Smooth muscle cell of the coronary artery (primary cell): ENCODE data around the gene NT5C3B. TPM values are rescaled to one million over a fixed set of nuclear protein-coding genes. Genes with fewer than 3 reads are reported as not detected.

Source experiments
- total RNA-seq: library from RNA; depleted of rRNA; stranded (reverse); fragments of >200 nt; gene quantifications from 2 replicates; pipeline ENCODE4 v1.2.3, GENCODE V29; 2014; ENCODE audit warnings: low replicate concordance

Gene NT5C3B
- 66.8 and 70.7 TPM in 2 replicates for total RNA-seq

DNA sequence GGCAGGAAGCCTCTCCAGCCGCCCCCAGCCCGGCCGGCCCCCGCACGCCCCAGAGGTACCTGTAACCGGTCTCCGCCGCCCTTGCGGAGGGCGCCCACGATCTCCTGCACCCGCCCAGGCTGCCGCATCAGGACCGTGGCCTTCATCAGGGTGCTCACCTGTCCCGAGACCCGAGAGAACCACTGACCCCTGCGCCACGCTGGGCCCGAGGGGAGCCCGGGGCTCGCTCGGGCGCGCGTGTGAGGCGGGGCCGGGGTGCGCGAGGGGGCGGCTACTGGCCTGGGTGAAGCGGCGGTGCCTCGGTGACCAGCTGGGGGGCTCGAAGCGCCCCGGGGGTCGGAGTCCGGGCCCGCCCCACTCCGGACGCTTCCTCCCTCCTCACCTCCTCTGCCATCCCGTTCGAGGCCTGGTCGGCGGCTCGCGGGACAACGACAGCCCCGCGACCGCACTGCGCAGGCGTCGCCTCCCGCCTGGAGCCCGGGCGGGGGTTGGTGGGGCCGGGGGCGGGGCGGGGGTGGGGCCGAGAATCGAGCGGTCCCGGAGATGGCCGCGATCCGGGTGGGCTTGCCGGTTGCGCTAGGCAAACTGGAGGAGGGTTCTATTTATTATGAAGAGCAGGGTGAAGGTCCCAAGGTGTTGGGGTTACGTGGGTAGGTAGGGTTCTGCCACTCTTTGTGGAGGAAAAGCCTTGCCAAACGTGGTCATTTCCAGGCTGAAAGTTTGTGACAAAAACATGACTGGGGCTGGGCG, at the start of gene NT5C3B:
NT5C3B (minus strand) TSS at position 433 of the 750 bp plus-strand sequence; CDS start at position 394, 39 bp downstream.

DNA sequence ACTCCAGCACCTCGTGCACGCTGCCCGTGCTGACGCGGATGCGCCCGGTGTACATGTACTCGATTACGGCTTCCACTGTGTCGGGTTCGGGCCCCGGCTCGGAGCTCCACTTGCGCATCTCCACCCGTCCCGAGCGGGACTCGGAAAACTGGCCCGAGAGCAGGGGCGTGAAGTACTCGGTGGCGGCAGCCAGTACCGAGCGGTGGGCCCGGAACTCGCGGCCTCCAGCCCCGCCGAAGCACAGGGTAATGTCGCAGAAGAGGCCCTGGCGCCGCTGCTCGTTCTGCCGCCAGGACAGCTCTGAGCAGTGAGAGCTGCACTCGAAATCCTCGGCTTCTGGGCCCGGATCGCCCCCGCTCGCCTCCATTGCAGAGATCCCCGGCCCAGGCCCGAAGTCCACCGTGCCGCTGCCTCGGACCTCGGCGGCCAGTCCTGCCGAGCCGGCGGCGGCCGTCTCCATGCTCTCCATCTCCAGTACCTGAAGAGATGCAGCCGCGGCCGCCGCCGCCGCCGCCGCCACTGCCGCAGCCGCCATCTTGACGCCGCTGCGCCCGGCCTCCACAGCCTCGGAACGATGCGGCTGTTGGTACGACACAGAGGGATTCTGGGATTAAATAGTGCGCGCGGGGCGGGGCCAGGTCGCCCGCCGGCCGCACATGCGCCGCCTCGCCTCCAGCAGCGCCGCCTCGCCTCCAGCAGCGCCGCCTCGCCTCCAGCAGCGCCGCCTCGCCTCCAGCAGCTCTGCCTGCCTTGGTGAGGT, 29.0 kb upstream of the NT5C3B start, which contains the start of gene KLHL11:
KLHL11 (minus strand) TSS at position 588 of the 760 bp plus-strand sequence; CDS start at position 535, 53 bp downstream.

DNA sequence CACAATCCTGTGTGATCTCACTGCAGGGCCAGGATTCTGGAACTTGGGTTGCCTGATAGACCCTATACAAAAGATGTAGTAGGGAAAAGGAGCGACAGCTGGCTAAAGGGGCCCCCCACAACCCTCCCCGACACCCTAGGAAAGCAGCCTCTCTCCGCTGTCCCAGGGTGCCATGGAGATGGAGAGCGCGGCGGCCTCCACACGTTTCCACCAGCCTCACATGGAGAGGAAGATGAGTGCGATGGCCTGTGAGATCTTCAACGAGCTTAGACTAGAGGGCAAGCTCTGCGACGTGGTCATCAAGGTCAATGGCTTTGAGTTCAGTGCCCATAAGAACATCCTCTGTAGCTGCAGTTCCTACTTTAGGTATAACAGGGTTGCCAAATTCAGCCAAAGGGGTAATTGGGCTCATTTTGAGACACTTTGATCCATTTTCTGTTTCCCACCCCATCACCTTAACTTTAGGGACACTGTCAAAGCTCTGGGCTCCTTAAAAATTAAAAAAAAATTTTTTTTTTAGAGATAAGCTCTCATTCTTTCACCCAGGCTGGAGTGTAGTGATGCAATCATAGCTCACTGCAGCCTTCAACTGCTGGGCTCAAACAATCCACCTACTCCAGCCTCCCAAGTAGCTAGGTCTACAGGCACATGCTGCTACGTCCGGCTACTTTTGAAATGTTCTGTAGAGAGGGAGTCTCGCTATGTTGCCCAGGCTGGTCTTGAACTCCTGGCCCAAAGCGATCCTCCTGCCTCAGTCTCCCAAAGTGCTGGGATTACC, 1.9 kb upstream of the NT5C3B start, which contains the start of gene KLHL10:
KLHL10 (plus strand) TSS at position 65 of the 778 bp plus-strand sequence; CDS start at position 173, 108 bp downstream.

DNA sequence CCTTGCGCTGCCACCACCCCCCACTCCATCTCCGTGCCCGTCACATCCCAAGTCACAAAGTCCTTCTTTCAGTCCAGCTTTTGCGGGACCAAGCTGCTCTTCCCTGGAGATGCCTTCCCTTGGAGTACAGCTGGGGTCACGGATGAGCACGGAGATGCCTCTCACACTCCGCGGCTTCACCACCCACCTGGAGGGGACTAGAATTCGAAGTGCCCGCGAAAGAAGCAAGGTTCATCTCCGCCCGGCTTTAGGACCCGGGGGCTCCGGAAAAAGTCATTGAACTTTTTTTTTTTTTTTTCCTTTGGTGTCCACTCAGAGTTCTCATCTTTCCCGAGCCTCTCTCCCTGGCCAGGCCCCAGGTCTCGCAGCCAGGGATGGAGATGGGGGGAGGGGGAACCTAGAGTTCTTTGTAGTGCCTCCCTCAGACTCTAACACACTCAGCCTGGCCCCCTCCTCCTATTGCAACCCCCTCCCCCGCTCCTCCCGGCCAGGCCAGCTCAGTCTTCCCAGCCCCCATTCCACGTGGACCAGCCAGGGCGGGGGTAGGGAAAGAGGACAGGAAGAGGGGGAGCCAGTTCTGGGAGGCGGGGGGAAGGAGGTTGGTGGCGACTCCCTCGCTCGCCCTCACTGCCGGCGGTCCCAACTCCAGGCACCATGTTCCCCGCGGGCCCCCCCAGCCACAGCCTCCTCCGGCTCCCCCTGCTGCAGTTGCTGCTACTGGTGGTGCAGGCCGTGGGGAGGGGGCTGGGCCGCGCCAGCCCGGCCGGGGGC, 23.5 kb downstream of the NT5C3B start, which contains the start of gene FKBP10:
FKBP10 (plus strand) TSS at position 624 of the 771 bp plus-strand sequence; CDS start at position 655, 31 bp downstream.

DNA sequence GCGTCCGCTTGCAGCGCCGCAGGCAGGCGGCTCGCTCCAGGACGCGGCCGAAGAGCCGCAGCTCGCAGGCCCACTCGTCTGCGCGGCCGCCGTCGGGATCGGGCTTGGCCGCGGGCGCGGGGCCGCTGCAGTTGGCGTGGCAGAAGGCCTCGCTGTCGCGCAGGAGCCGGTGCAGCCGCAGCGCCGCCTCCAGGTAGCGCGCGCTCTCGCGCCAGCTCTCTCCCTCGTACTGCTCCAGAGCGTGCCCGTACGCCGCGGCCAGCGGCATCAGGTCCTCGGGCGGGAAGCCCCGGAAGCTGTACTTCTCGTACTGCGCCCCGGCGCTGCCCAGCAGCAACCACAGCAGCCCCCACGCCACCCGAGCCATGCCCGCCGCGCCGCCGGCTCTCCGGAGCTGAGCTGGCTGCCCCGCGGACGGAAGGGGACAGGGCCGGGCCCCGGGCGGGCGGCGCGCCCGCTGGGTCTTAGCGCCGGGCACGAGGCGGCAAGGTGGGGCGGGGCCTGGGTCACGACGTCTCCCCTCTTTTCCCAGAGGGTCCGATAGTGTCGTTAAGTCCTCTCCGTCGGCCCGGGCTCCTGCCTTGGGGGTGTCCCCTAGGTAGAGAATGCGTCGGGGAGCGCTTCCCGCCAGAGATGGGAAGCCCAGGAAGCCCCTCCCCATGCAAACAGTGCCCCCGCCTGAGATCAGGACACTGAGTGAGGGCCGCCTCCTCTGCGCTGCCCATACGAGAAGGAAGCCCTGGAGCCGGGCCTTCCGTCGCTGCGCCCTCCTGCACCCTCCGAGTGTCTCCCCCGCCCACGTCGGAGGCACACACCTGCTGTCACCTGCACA, 24.3 kb downstream of the NT5C3B start, which contains the start of gene P3H4:
P3H4 (minus strand) TSS at position 401 of the 832 bp plus-strand sequence; CDS start at position 367, 34 bp downstream.

DNA sequence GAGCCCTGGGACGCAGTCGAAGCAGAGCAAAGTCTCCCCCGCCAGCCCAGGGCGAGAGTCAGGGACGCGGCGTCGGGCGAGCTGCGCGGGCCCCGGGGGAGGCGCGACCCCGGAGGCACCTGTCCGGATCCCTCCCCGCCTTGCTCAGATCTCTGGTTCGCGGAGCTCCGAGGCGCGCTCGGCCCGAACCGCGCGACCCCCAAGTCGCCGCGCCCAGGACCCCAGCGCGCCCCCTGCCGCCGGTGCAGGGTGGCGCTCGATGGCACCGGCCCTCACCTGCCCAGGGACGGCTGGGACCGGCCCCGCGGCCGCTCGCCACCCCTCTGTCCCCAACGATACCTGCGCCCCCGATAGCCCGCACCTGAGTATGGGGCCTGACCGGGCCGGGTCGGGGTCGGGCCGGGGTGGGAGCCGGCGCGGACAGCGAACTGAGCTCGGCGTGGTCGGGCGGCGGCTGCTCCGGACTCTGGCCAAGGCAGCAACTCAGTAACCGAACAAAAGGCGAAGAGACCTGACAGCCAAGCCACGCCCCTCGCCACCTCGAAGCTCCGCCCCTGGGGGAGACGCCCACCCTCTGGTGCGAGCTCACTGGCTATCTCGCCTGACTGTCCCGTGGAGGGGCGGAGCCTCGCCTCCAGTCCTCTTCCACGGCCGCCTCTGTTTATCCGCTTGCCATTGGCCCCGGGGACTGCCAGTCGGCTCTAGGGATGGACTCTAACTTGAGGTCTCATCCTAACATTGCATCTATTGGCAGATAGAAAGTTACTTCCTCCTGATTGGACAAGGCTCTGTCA, 49.6 kb downstream of the NT5C3B start, which contains the start of gene JUP:
JUP (minus strand) TSS at position 485 of the 794 bp plus-strand sequence. CDS start 14,857 bp downstream, outside the sequence.

Other genes with a start within 250 kb of the NT5C3B start
- 0.23 TPM in 1 of 2 replicates, not detected in the other for gene KRT14, start 249.3 kb downstream of the NT5C3B start, total RNA-seq
- gene KRT16, start 223.5 kb downstream of the NT5C3B start, total RNA-seq, result 0.15 and 0.35 TPM in 2 replicates
- 0.47 and 4.3 TPM in 2 replicates for gene KRT17, start 211.7 kb downstream of the NT5C3B start, total RNA-seq
- gene EIF1, start 147.3 kb downstream of the NT5C3B start, total RNA-seq, result 82.7 and 93.4 TPM in 2 replicates
- not detected in 2 replicates for gene GAST, start 123.9 kb downstream of the NT5C3B start, total RNA-seq
- gene HAP1, start 101.6 kb downstream of the NT5C3B start, total RNA-seq, result 0.08 and 0.12 TPM in 2 replicates
- 2.3 and 59.7 TPM in 2 replicates for gene JUP, start 49.5 kb downstream of the NT5C3B start, total RNA-seq
- 90.3 and 133 TPM in 2 replicates for gene P3H4, start 24.3 kb downstream of the NT5C3B start, total RNA-seq
- gene FKBP10, start 23.2 kb downstream of the NT5C3B start, total RNA-seq, result 494 and 761 TPM in 2 replicates
- gene KLHL10, start 1.6 kb upstream of the NT5C3B start, total RNA-seq, result 0.08 and 0.12 TPM in 2 replicates
- 19.8 and 24.4 TPM in 2 replicates for gene KLHL11, start 29.2 kb upstream of the NT5C3B start, total RNA-seq
- 112 and 253 TPM in 2 replicates for gene ACLY, start 82.7 kb upstream of the NT5C3B start, total RNA-seq
- gene ODAD4, start 94.4 kb upstream of the NT5C3B start, total RNA-seq, result 0.35 and 0.90 TPM in 2 replicates
- 51.1 and 97.1 TPM in 2 replicates for gene CNP, start 130.6 kb upstream of the NT5C3B start, total RNA-seq
- gene DNAJC7, start 181.2 kb upstream of the NT5C3B start, total RNA-seq, result 70.9 and 71.8 TPM in 2 replicates
- gene NKIRAS2, start 183.9 kb upstream of the NT5C3B start, total RNA-seq, result 17.3 and 27.1 TPM in 2 replicates
- under 0.01 and 0.15 TPM in 2 replicates for gene C17orf113, start 214.4 kb upstream of the NT5C3B start, total RNA-seq